H9 (cell line): ENCODE results near the gene SDC4. TPM values are rescaled to one million over a fixed set of nuclear protein-coding genes. Genes with fewer than 3 reads are reported as not detected.
A peak's percentile ranks its signal among the peaks of the same experiment; 100 is the strongest.

Source experiments
- DNase-seq: peaks from one replicate; pipeline ENCODE4 v3.0.0-alpha.2; 2017
- H2AFZ ChIP-seq: one replicate; pipeline ENCODE4 v1.6.1; 2013; ENCODE audit warnings: mild to moderate bottlenecking, low read length, control low read depth, moderate library complexity
- H2AK5ac ChIP-seq: 2 replicates; pipeline ENCODE4 v1.6.1; 2013; ENCODE audit warnings: low read length, control low read depth, mixed read lengths; ENCODE audit not compliant: insufficient read length
- H2BK120ac ChIP-seq: one replicate; pipeline ENCODE4 v1.6.1; 2013; ENCODE audit warnings: low read depth, mild to moderate bottlenecking, low read length, control low read depth, inconsistent platforms; ENCODE audit not compliant: poor library complexity, severe bottlenecking
- H2BK12ac ChIP-seq: 2 replicates; pipeline ENCODE4 v1.6.1; 2013; ENCODE audit warnings: low read length, control low read depth, mixed read lengths, low read depth; ENCODE audit not compliant: insufficient read length
- H2BK15ac ChIP-seq: 2 replicates; pipeline ENCODE4 v1.6.1; 2013; ENCODE audit warnings: low read depth, low read length, control low read depth
- H2BK20ac ChIP-seq: one replicate; pipeline ENCODE4 v1.6.1; 2013; ENCODE audit warnings: low read depth, mild to moderate bottlenecking, low read length, control low read depth, inconsistent platforms; ENCODE audit not compliant: poor library complexity, severe bottlenecking
- H2BK5ac ChIP-seq: 2 replicates; pipeline ENCODE4 v1.6.1; 2013; ENCODE audit warnings: low read length, control low read depth, mixed read lengths; ENCODE audit not compliant: insufficient read length
- H3K14ac ChIP-seq: 2 replicates; pipeline ENCODE4 v1.6.1; 2013; ENCODE audit warnings: low read length, control low read depth; ENCODE audit not compliant: insufficient read depth
- H3K18ac ChIP-seq: 2 replicates; pipeline ENCODE4 v1.6.1; 2013; ENCODE audit warnings: low read depth, mild to moderate bottlenecking, mixed read lengths, low read length, control low read depth; ENCODE audit not compliant: insufficient read length
- H3K23ac ChIP-seq: 2 replicates; pipeline ENCODE4 v1.6.1; 2013; ENCODE audit warnings: low read length, control low read depth, mixed read lengths, low read depth; ENCODE audit not compliant: insufficient read length
- H3K23me2 ChIP-seq: 2 replicates; pipeline ENCODE4 v1.6.1; 2013; ENCODE audit warnings: low read depth, mild to moderate bottlenecking, mixed read lengths, low read length, control low read depth; ENCODE audit not compliant: insufficient read length, poor library complexity, severe bottlenecking
- H3K27ac ChIP-seq: 2 replicates; pipeline ENCODE4 v1.5.1; 2013; ENCODE audit warnings: low read length, control low read depth, mixed read lengths, low read depth; ENCODE audit not compliant: insufficient read length
- H3K27me3 ChIP-seq: 2 replicates; pipeline ENCODE4 v1.6.1; 2013; ENCODE audit warnings: low read length, control low read depth, inconsistent platforms; ENCODE audit not compliant: insufficient read depth
- H3K4ac ChIP-seq: 2 replicates; pipeline ENCODE4 v1.6.1; 2013; ENCODE audit warnings: low read depth, mild to moderate bottlenecking, control low read depth, inconsistent platforms, low read length, moderate library complexity
- H3K4me1 ChIP-seq: 2 replicates; pipeline ENCODE4 v1.6.1; 2013; ENCODE audit warnings: low read length, control low read depth, inconsistent platforms; ENCODE audit not compliant: insufficient read depth
- H3K4me2 ChIP-seq: 2 replicates; pipeline ENCODE4 v1.6.1; 2013; ENCODE audit warnings: low read length, control low read depth, mixed read lengths; ENCODE audit not compliant: insufficient read length, insufficient read depth
- H3K56ac ChIP-seq: 2 replicates; pipeline ENCODE4 v1.6.1; 2013; ENCODE audit warnings: low read depth, mild to moderate bottlenecking, mixed read lengths, low read length, control low read depth; ENCODE audit not compliant: insufficient read length
- H3K79me1 ChIP-seq: 2 replicates; pipeline ENCODE4 v1.6.1; 2013; ENCODE audit warnings: low read depth, mild to moderate bottlenecking, moderate library complexity, low read length, control low read depth, inconsistent platforms; ENCODE audit not compliant: insufficient read depth, poor library complexity, severe bottlenecking
- H3K79me2 ChIP-seq: 2 replicates; pipeline ENCODE4 v1.6.1; 2013; ENCODE audit warnings: low read length, control low read depth, inconsistent platforms; ENCODE audit not compliant: insufficient read depth
- H3K9ac ChIP-seq: 2 replicates; pipeline ENCODE4 v1.6.1; 2013; ENCODE audit warnings: low read length, control low read depth, mixed read lengths; ENCODE audit not compliant: insufficient read length; ENCODE audit errors: extremely low read depth
- H3K9me3 ChIP-seq: one replicate; pipeline ENCODE4 v1.6.1; 2013; ENCODE audit warnings: low read depth, low read length, inconsistent platforms; ENCODE audit not compliant: control insufficient read depth
- H3T11ph ChIP-seq: one replicate; pipeline ENCODE4 v1.6.1; 2013; ENCODE audit warnings: mild to moderate bottlenecking, low read length, control low read depth, inconsistent platforms
- H4K20me1 ChIP-seq: one replicate; pipeline ENCODE4 v1.6.1; 2013; ENCODE audit not compliant: control insufficient read depth, insufficient read length, insufficient read depth
- H4K5ac ChIP-seq: 2 replicates; pipeline ENCODE4 v1.6.1; 2013; ENCODE audit warnings: low read depth, mild to moderate bottlenecking, mixed read lengths, low read length, control low read depth; ENCODE audit not compliant: insufficient read length
- H4K8ac ChIP-seq: replicated peaks from 2 replicates; pipeline ENCODE4 v1.6.1; 2013; ENCODE audit warnings: low read length, control low read depth, mixed read lengths, low read depth; ENCODE audit not compliant: insufficient read length
- H4K91ac ChIP-seq: 2 replicates; pipeline ENCODE4 v1.6.1; 2013; ENCODE audit warnings: low read depth, mild to moderate bottlenecking, moderate library complexity, mixed read lengths, low read length, control low read depth; ENCODE audit not compliant: insufficient read length
- H3K27ac Mint-ChIP-seq, 3 experiments: 2 replicates in 2 of 3; 3 replicates in 1 of 3; pipeline ENCODE4 v1.8.0; 2020 to 2021; ENCODE audit warnings: mixed read lengths in 3 of 3, mild to moderate bottlenecking in 1 of 3, moderate library complexity in 1 of 3
- H3K27me3 Mint-ChIP-seq: 2 replicates; pipeline ENCODE4 v1.8.0; 2021; ENCODE audit warnings: low read depth, mild to moderate bottlenecking, moderate library complexity, mixed read lengths
- H3K36me3 Mint-ChIP-seq, 3 experiments: 2 replicates in 2 of 3; 3 replicates in 1 of 3; pipeline ENCODE4 v1.8.0; 2020 to 2021; ENCODE audit warnings: low read depth in 3 of 3, mixed read lengths in 3 of 3; ENCODE audit not compliant: insufficient read depth in 1 of 3
- H3K4me1 Mint-ChIP-seq, 2 experiments: 2 replicates each; pipeline ENCODE4 v1.8.0; 2020; ENCODE audit warnings: mixed read lengths in 2 of 2
- H3K4me3 Mint-ChIP-seq, 2 experiments: 2 replicates in 1 of 2; 3 replicates in 1 of 2; pipeline ENCODE4 v1.8.0; 2020 to 2021; ENCODE audit warnings: mild to moderate bottlenecking in 2 of 2, mixed read lengths in 2 of 2, moderate library complexity in 1 of 2
- H3K9me3 Mint-ChIP-seq, 2 experiments: 2 replicates in 1 of 2; 3 replicates in 1 of 2; pipeline ENCODE4 v1.8.0; 2020; ENCODE audit warnings: mild to moderate bottlenecking in 2 of 2, mixed read lengths in 2 of 2, moderate library complexity in 1 of 2
- CTCF ChIP-seq: fragments of 200-600 bp; sonication (generic); conservative IDR thresholded peaks from 3 replicates; pipeline ENCODE4 v1.8.0; 2021; ENCODE audit warnings: antibody characterized with exemption, mild to moderate bottlenecking
- WGBS: extraction: QIAGEN DNeasy Blood & Tissue Kit; methylation state at CpG from one replicate; pipeline ENCODE4 v1.1.7; 2013; ENCODE audit warnings: missing lambda C conversion rate, low lambda C conversion rate, mixed read lengths; ENCODE audit not compliant: insufficient read length; ENCODE audit errors: extremely low coverage; 5-methylcytosine and 5-hydroxymethylcytosine counted together
- total RNA-seq: library from RNA; stranded (reverse); gene quantifications from 2 replicates; pipeline ENCODE4 v1.2.1, GENCODE V29; 2021

SDC4 gene
- total RNA-seq, 1 experiment from 2014 or later, result 50.7 TPM

DNA sequence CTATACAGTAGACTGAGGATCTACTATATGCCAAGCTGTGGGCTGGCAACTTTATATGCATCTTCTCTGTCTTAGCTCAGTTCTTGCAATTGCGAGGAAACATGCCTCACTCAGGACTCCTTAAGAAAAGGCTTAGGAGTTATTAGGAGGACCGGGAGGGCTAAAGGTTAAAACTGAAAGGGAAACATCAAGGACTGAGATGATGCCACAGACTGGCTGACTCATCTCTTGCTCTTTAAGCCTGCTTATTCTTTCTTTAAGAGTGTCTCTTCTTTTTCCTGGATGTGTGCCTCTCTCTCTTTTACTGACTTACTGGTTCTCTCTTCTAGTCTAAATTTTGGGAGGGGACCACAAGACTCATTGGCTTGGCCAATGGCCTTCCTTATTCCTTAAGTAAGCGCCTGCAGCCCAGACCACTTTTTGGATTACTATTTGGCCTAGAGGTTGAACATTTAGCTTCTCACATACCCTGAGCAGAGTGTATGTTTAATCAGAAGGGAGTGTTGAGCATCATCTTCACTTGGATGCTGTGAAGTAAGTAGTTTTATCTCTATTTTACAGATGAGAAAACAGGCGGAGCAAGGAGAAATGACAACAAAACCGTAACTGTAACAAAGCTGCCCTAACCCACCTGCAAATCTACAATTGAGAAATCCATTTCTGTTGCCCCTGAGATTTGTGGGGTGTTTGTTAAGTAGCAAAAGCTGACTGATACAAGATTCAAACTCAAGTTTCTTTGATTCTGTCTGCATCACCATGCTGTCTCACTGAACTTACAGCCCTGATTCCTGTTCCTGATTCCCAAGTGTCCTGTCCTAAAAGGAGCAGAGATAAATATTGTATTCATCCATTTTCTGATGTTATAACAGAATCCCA lies 7.2 kb upstream of the SDC4 start:
- Histone ChIP-seq H2BK15ac (no peak overlapping the region), H3K14ac (no peak overlapping the region), H3K23me2 (no peaks in the 10 kb centered on the region), H4K20me1 (no peaks in the 10 kb centered on the region), H3K79me1 (no peaks in the 10 kb centered on the region), H3K4ac (no peak overlapping the region), H3K4me1 (peaks cover 3% of the 10 kb centered on the region; the same call in 1 of the 2 replicates), H3K79me2 (no peaks in the 10 kb centered on the region), H3K4me2 (no peak overlapping the region), H3K27ac (no peak overlapping the region), H2AK5ac (no peak overlapping the region), H2BK12ac (no peak overlapping the region), H2BK120ac (no peak overlapping the region), H2BK20ac (no peak overlapping the region), H3T11ph (no peak overlapping the region), H3K23ac (no peak overlapping the region), H3K56ac (no peak overlapping the region), H4K91ac (no peak overlapping the region), H2BK5ac (no peak overlapping the region), H3K18ac (no peak overlapping the region), H3K27me3 (no peaks in the 10 kb centered on the region), H4K8ac (no peak overlapping the region), H4K5ac (no peak overlapping the region), H3K9ac (no peak overlapping the region), H2AFZ (no peak overlapping the region), H3K9me3 (no peaks in the 10 kb centered on the region)
- Mint-ChIP-seq H3K27ac (0 out of 7 replicates have a peak overlapping the region, but pooled peaks of 1 of the 3 experiments have one; percentile 35), H3K27me3 (no peaks in the 10 kb centered on the region), H3K4me3 (no peak overlapping the region), H3K4me1 (peaks cover 41 to 49% of the 10 kb centered on the region in 2 experiments), H3K36me3 (no peaks in the 10 kb centered on the region), H3K9me3 (no peaks in the 10 kb centered on the region)
- TF ChIP-seq CTCF, result no peak
- no CpG with 5 or more reads among the region's 5 CpGs for WGBS
- DNase-seq, result no peak
